Keratinocyte (primary cell): ENCODE measurements around the gene SMAD5.

Experiments used
- EZH2 ChIP-seq: IDR thresholded peaks from one replicate; pipeline ENCODE4 v1.6.1; 2012; ENCODE audit warnings: inconsistent platforms, mild to moderate bottlenecking, low read length, moderate library complexity
- TF ChIP-seq, protein P1 (sequence below), 3 experiments: IDR thresholded peaks in 1 of 3; conservative IDR thresholded peaks in 1 of 3; optimal IDR thresholded peaks in 1 of 3; 2 replicates in 2 of 3; 3 replicates in 1 of 3; pipeline versions ENCODE3 to v1.5.1; 2011; ENCODE audit warnings: low read length in 3 of 3, mild to moderate bottlenecking in 3 of 3, moderate library complexity in 2 of 3, control low read depth in 1 of 3, inconsistent platforms in 1 of 3; ENCODE audit not compliant: insufficient read depth in 2 of 3; ENCODE audit errors: extremely low read depth in 1 of 3

DNA sequence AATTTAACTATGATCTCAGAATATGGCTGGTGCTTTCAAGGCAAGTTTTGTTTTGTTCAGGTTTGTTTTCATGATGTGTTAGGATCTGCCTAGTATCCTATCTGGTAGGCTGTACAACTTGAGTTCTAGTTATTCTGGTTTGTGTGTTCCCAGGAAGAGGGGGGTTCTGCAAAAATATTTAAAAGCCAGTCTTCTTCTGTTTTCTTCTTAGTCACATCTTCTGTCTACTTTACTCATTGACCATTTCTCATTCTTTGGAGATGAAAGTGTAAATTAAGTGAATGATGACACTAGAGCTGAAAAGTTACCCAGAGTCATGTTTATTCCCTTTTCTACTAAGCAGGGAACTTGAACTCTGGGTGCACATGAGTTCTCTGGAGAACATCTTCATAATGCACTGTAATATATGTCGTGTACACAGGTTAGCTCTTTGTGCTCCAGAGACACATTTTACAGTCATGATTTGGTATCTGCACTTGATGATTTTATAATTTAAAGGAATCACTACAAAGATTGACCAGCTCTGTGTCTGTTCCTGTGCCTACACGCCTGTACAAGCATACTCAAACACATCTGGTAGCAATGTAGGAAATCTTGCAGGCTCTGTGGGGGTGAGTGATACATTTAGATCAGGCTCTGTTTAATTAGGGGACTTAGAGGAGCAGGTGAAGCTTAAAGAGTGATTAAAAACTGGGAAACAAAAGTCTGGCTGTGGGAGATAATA lies 5.0 kb downstream of the SMAD5 start:
- TF ChIP-seq, protein P1, sequence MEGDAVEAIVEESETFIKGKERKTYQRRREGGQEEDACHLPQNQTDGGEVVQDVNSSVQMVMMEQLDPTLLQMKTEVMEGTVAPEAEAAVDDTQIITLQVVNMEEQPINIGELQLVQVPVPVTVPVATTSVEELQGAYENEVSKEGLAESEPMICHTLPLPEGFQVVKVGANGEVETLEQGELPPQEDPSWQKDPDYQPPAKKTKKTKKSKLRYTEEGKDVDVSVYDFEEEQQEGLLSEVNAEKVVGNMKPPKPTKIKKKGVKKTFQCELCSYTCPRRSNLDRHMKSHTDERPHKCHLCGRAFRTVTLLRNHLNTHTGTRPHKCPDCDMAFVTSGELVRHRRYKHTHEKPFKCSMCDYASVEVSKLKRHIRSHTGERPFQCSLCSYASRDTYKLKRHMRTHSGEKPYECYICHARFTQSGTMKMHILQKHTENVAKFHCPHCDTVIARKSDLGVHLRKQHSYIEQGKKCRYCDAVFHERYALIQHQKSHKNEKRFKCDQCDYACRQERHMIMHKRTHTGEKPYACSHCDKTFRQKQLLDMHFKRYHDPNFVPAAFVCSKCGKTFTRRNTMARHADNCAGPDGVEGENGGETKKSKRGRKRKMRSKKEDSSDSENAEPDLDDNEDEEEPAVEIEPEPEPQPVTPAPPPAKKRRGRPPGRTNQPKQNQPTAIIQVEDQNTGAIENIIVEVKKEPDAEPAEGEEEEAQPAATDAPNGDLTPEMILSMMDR (optimal IDR thresholded peaks at IDR 0.05 in 1 of 3, IDR thresholded peaks at IDR 0.05 in 1 of 3, conservative IDR thresholded peaks at IDR 0.05 in 1 of 3; ENCODE audit: extremely low read depth in 1 of 3, insufficient read depth in 2 of 3, low read length in 3 of 3), result no peak
- no peak for TF ChIP-seq EZH2
